Body of pancreas (tissue), 4 donors: Measurements from ENCODE around the gene GEMIN2. TPM values are rescaled to one million over a fixed set of nuclear protein-coding genes. Genes with fewer than 3 reads are reported as not detected.
A peak's percentile ranks its signal among the peaks of the same experiment; 100 is the strongest.
"Not testable (repeated sequence)": the region's sequence is repeated elsewhere in the genome, so short reads cannot be mapped to it uniquely, and the experiment has no call there.

Experiments
- ATAC-seq: fragments of 150-250 bp; one replicate; pipeline ENCODE4 v1.9.1; 2016
- DNase-seq, 4 donors: peaks; one replicate each; pipeline ENCODE4 v3.0.0-alpha.2; 2019
- H3K27ac ChIP-seq, 4 donors: fragments of 200-600 bp; sonication (generic); 1 replicate in 3 of 4; 2 replicates in 1 of 4; pipeline versions ENCODE4 v1.5.1 to v1.6.1; 2016 to 2019; ENCODE audit warnings: mild to moderate bottlenecking in 1 of 4, mixed read lengths in 1 of 4, moderate library complexity in 1 of 4
- H3K27me3 ChIP-seq, 2 donors: fragments of 200-600 bp; sonication (generic); one replicate each; pipeline ENCODE4 v1.6.0; 2016; ENCODE audit warnings: mild to moderate bottlenecking in 1 of 2
- H3K36me3 ChIP-seq, 2 donors: fragments of 200-600 bp; sonication (generic); replicated peaks in 1 of 2; 2 replicates each; pipeline ENCODE4 v1.5.1; 2016; ENCODE audit warnings: low read depth in 2 of 2; ENCODE audit not compliant: insufficient read depth in 1 of 2
- H3K4me1 ChIP-seq: fragments of 200-600 bp; sonication (generic); one replicate; pipeline ENCODE4 v1.6.0; 2016
- H3K4me3 ChIP-seq, 2 donors: fragments of 200-600 bp; sonication (generic); 1 replicate in 1 of 2; 2 replicates in 1 of 2; pipeline ENCODE4 v1.5.1; 2016 to 2019
- H3K9me3 ChIP-seq, 3 donors: fragments of 200-600 bp; sonication (generic); 1 replicate in 2 of 3; 2 replicates in 1 of 3; pipeline ENCODE4 v1.5.1; 2016
- CTCF ChIP-seq, 7 experiments: fragments of 450-650 bp in 4 of 7; fragments of 200-600 bp in 3 of 7; sonication (generic) in 3 of 7; IDR thresholded peaks; one replicate each; pipeline ENCODE4 v1.5.1; 2016 to 2019; ENCODE audit warnings: antibody characterized with exemption in 7 of 7
- POLR2A ChIP-seq, 3 donors: fragments of 450-650 bp; IDR thresholded peaks; one replicate each; pipeline ENCODE4 v1.6.1; 2016; ENCODE audit warnings: antibody characterized with exemption in 3 of 3, mild to moderate bottlenecking in 2 of 3
- WGBS, 2 donors: methylation state at CpG; one replicate each; pipeline ENCODE4 v1.1.5; 2017; 5-methylcytosine and 5-hydroxymethylcytosine counted together
- intact Hi-C: fragments of 100-400 bp; cut with DNase I; formaldehyde crosslinking; loops from one replicate; pipeline ENCODE4 v1.15.1; 2023
- total RNA-seq, 2 donors: library from RNA; depleted of rRNA; stranded (reverse); fragments of >200 nt; gene quantifications; one replicate each; pipeline ENCODE4 v1.1.0, GENCODE V29; 2016

GEMIN2 gene
- total RNA-seq, 2 donors from 2014 or later = 2.3 to 11.4 TPM

- Histone ChIP-seq H3K4me3 (no peak overlapping the region), H3K27ac (peak overlapping the region in 1 of 4 donors; percentile 73), H3K27me3 (no peaks in the 10 kb centered on the region), H3K36me3 (no peaks in the 10 kb centered on the region), H3K9me3 (no peaks in the 10 kb centered on the region), H3K4me1 (peaks cover 18% of the 10 kb centered on the region)
- 89 to 96% methylated on average over 3 of the region's 3 CpGs for WGBS, 2 donors
- ATAC-seq (no peak), DNase-seq (no peak)
- intact Hi-C loops = no loop called here
- TF ChIP-seq CTCF (IDR thresholded peaks at IDR 0.05) = no peak
- TF ChIP-seq POLR2A (IDR thresholded peaks at IDR 0.05) = no peak
These were observed 5.3 kb upstream of the GEMIN2 start for GRCh38 chr14:39108791-39109190.

- H3K4me3 ChIP-seq = no peak overlapping the region
- peaks cover 17% of the 10 kb centered on the region for H3K4me1 ChIP-seq
- 43 to 56% methylated on average over 12 of the region's 12 CpGs for WGBS, 2 donors
- TF ChIP-seq CTCF (IDR thresholded peaks at IDR 0.05) = no peak
- peak in 2 of 3 donors; percentile 5 to 36 for TF ChIP-seq POLR2A (IDR thresholded peaks at IDR 0.05)
- DNase-seq = peak; percentile 19 to 60 (median 44)
- no peaks in the 10 kb centered on the region for H3K36me3 ChIP-seq
- peak; percentile 38 for ATAC-seq
- H3K27ac ChIP-seq = peak overlapping the region; percentile 19 to 79 (median 58)
- H3K27me3 ChIP-seq = no peaks in the 10 kb centered on the region
- intact Hi-C loops = loop anchor here (10.0 kb wide), 1 partner anchor 55 kb away; no protein-coding TSS in a partner anchor
- H3K9me3 ChIP-seq = no peaks in the 10 kb centered on the region
These were observed 4.0 kb upstream of the GEMIN2 start for GRCh38 chr14:39109893-39110715.

- H3K27me3 ChIP-seq = no peaks in the 10 kb centered on the region
- 62 to 74% methylated on average over 3 of the region's 3 CpGs for WGBS, 2 donors
- intact Hi-C loops = loop anchor here (10.0 kb wide), 1 partner anchor 51 kb away; no protein-coding TSS in a partner anchor
- ATAC-seq (no peak), DNase-seq (no peak)
- peak overlapping the region in 3 of 4 donors; percentile 67 to 77 (median 70) for H3K27ac ChIP-seq
- no peaks in the 10 kb centered on the region for H3K9me3 ChIP-seq
- peak overlapping the region in 1 of 2 donors; percentile 70 for H3K4me3 ChIP-seq
- H3K4me1 ChIP-seq = peaks cover 19% of the 10 kb centered on the region
- no peak for TF ChIP-seq CTCF (IDR thresholded peaks at IDR 0.05)
- TF ChIP-seq POLR2A (IDR thresholded peaks at IDR 0.05) = no peak
- H3K36me3 ChIP-seq = peaks cover 0 to 4% of the 10 kb centered on the region in 2 donors
These were observed 444 bp upstream of the GEMIN2 start for GRCh38 chr14:39113685-39114072.

GRCh38 chr14:39122330-39123138 lies 8.4 kb downstream of the GEMIN2 start:
- intact Hi-C loops = no loop called here
- ATAC-seq = no peak
- H3K27me3 ChIP-seq = no peaks in the 10 kb centered on the region
- WGBS, 2 donors = 89 to 93% methylated on average over 3 of the region's 3 CpGs
- H3K27ac ChIP-seq = no peak overlapping the region
- H3K4me1 ChIP-seq = no peaks in the 10 kb centered on the region
- TF ChIP-seq POLR2A (IDR thresholded peaks at IDR 0.05) (no peak), CTCF (IDR thresholded peaks at IDR 0.05) (no peak)
- no peaks in the 10 kb centered on the region for H3K9me3 ChIP-seq
- no peak for DNase-seq
- peaks cover 0 to 17% of the 10 kb centered on the region in 2 donors for H3K36me3 ChIP-seq
- no peak overlapping the region for H3K4me3 ChIP-seq

- H3K4me1 ChIP-seq, H3K9me3 ChIP-seq, H3K36me3 ChIP-seq, ATAC-seq, H3K4me3 ChIP-seq, H3K27me3 ChIP-seq, H3K27ac ChIP-seq, DNase-seq, intact Hi-C loops: not testable (repeated sequence)
- 95% methylated on average over 8 of the region's 8 CpGs for WGBS, 2 donors
These were observed 23.7 kb downstream of the GEMIN2 start for GRCh38 chr14:39137835-39138234.
